ENCODE measurements around the gene SH3BP4. TPM values are rescaled to one million over a fixed set of nuclear protein-coding genes. Genes with fewer than 3 reads are reported as not detected.

SH3BP4 gene
- total and polyA plus RNA-seq, 2 of the 13 experiments (the other 11 are each of a cell fraction or from before 2014, with no cell fraction given): 34.6 to 99.1 TPM

GRCh38 chr2:234994438-234995321 lies 42.9 kb downstream of the SH3BP4 start (continued):
- TF ChIP-seq, protein P1, sequence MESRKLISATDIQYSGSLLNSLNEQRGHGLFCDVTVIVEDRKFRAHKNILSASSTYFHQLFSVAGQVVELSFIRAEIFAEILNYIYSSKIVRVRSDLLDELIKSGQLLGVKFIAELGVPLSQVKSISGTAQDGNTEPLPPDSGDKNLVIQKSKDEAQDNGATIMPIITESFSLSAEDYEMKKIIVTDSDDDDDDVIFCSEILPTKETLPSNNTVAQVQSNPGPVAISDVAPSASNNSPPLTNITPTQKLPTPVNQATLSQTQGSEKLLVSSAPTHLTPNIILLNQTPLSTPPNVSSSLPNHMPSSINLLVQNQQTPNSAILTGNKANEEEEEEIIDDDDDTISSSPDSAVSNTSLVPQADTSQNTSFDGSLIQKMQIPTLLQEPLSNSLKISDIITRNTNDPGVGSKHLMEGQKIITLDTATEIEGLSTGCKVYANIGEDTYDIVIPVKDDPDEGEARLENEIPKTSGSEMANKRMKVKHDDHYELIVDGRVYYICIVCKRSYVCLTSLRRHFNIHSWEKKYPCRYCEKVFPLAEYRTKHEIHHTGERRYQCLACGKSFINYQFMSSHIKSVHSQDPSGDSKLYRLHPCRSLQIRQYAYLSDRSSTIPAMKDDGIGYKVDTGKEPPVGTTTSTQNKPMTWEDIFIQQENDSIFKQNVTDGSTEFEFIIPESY (CRISPR knock-in tag; IDR thresholded peaks at IDR 0.05): peak; percentile 59; the same call in 1 of the 2 replicates
- TF ChIP-seq SRSF9 (IDR thresholded peaks at IDR 0.05; ENCODE audit: borderline replicate concordance, insufficient read depth, low read depth, low read length, poor library complexity, severe bottlenecking): no peak
- TF ChIP-seq ZHX1 (CRISPR knock-in tag; IDR thresholded peaks at IDR 0.05; ENCODE audit: low read depth): no peak
- TF ChIP-seq, protein P2, sequence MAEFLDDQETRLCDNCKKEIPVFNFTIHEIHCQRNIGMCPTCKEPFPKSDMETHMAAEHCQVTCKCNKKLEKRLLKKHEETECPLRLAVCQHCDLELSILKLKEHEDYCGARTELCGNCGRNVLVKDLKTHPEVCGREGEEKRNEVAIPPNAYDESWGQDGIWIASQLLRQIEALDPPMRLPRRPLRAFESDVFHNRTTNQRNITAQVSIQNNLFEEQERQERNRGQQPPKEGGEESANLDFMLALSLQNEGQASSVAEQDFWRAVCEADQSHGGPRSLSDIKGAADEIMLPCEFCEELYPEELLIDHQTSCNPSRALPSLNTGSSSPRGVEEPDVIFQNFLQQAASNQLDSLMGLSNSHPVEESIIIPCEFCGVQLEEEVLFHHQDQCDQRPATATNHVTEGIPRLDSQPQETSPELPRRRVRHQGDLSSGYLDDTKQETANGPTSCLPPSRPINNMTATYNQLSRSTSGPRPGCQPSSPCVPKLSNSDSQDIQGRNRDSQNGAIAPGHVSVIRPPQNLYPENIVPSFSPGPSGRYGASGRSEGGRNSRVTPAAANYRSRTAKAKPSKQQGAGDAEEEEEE (CRISPR knock-in tag; IDR thresholded peaks at IDR 0.05; ENCODE audit: borderline replicate concordance): no peak
- TF ChIP-seq EP300 (IDR thresholded peaks at IDR 0.05; ENCODE audit: low read depth in 2 of 2, low read length in 2 of 2): peak in 1 of 2 experiments; percentile 54; a peak in 1 of 4 replicates
- peak; percentile 13; the same call in 1 of the 2 replicates for TF ChIP-seq EP300 (CRISPR knock-in tag; IDR thresholded peaks at IDR 0.05; ENCODE audit: borderline replicate concordance)
- TF ChIP-seq ZNF333 (CRISPR knock-in tag; IDR thresholded peaks at IDR 0.05; ENCODE audit: borderline replicate concordance): peak; percentile 63; the same call in 1 of the 2 replicates
- no peak for TF ChIP-seq ZBTB2 (CRISPR knock-in tag; IDR thresholded peaks at IDR 0.05; ENCODE audit: low read depth)
- no peak for TF ChIP-seq ZFP41 (CRISPR knock-in tag; IDR thresholded peaks at IDR 0.05; ENCODE audit: borderline replicate concordance)
- TF ChIP-seq ZNF263 (CRISPR knock-in tag; IDR thresholded peaks at IDR 0.05): peak; percentile 95
- TF ChIP-seq ZIK1 (CRISPR knock-in tag; IDR thresholded peaks at IDR 0.05; ENCODE audit: borderline replicate concordance, low read depth): no peak
- 0 out of 2 replicates have a peak, but pooled peaks have one; percentile 4 for TF ChIP-seq MYC (CRISPR knock-in tag; IDR thresholded peaks at IDR 0.05; ENCODE audit: borderline replicate concordance)
- TF ChIP-seq NR3C1 (CRISPR knock-in tag; IDR thresholded peaks at IDR 0.05): no peak
- TF ChIP-seq RELA (CRISPR knock-in tag; IDR thresholded peaks at IDR 0.05): no peak
- peak; percentile 29; the same call in 1 of the 2 replicates for TF ChIP-seq ZNF768 (CRISPR knock-in tag; IDR thresholded peaks at IDR 0.05)
- TF ChIP-seq TGIF2 (CRISPR knock-in tag; IDR thresholded peaks at IDR 0.05): peak; percentile 55; the same call in 1 of the 2 replicates
- TF ChIP-seq ZBTB38 (CRISPR knock-in tag; IDR thresholded peaks at IDR 0.05): peak; percentile 75; the same call in 1 of the 2 replicates
- 0 out of 2 replicates have a peak, but pooled peaks have one; percentile 37 for TF ChIP-seq RBFOX2 (IDR thresholded peaks at IDR 0.05; ENCODE audit: low read depth, low read length)
- no peak for TF ChIP-seq SRSF4 (IDR thresholded peaks at IDR 0.05; ENCODE audit: low read depth, low read length, poor library complexity, severe bottlenecking)
- peak; percentile 26; the same call in 1 of the 2 replicates for TF ChIP-seq ZMYM4 (CRISPR knock-in tag; IDR thresholded peaks at IDR 0.05)

All from HepG2 (cell line).